ENCODE results near the gene PTPRS. TPM values are rescaled to one million over a fixed set of nuclear protein-coding genes. Genes with fewer than 3 reads are reported as not detected.

The PTPRS gene
- total and polyA plus RNA-seq, 2 of the 8 experiments (the other 6 are each of a cell fraction or from before 2014, with no cell fraction given) = 96.8 to 223 TPM

DNA sequence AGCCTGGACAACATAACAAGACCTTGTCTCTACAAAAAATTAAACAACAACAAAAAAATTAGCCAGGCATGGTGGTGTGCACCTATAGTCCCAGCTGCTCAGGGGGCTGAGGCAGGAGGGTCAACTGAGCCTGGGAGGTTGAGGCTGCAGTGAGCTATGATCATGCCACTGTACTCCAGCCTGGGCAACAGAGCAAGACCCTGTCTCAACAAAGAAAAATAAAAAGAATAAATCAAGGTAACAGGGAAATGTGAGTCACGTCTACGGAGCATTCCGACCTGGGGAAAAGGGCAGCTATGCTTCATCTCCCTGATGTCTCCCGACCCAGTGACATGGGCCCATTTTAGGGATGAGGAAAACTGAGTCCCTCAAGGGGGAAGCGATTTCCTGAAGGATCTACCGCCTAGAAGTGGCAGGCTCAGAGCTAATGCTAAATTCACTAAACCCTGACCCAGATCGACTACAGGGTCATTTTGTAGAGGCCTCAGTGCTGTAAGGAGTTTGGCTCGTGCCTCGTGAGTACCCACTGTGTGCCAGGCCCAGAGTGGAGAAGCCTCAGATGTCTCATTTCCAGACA lies 19.5 kb downstream of the PTPRS start (continued):
- no peak for TF ChIP-seq CHD7 (IDR thresholded peaks at IDR 0.05; ENCODE audit: insufficient replicate concordance, low read length)
- no peak for TF ChIP-seq EGR1 (IDR thresholded peaks at IDR 0.05; ENCODE audit: borderline replicate concordance, low read depth, low read length)
- TF ChIP-seq POU5F1 (IDR thresholded peaks at IDR 0.05; ENCODE audit: low read depth, low read length) = no peak
- TF ChIP-seq TAF1 (IDR thresholded peaks at IDR 0.05; ENCODE audit: low read depth, low read length) = no peak
- no peak for TF ChIP-seq GTF2F1 (IDR thresholded peaks at IDR 0.05; ENCODE audit: borderline replicate concordance, low read depth, low read length)
- no peak for TF ChIP-seq HDAC6 (IDR thresholded peaks at IDR 0.05; ENCODE audit: low read depth, low read length)
- TF ChIP-seq POLR2AphosphoS5 (IDR thresholded peaks at IDR 0.05; ENCODE audit: low read depth, low read length) = no peak

Measured in H1 (cell line).